H9 (cell line): ENCODE data around the gene LRRN3. TPM values are rescaled to one million over a fixed set of nuclear protein-coding genes. Genes with fewer than 3 reads are reported as not detected.

Source experiments
- DNase-seq: peaks from one replicate; pipeline ENCODE4 v3.0.0-alpha.2; 2017
- H2AFZ ChIP-seq: one replicate; pipeline ENCODE4 v1.6.1; 2013; ENCODE audit warnings: mild to moderate bottlenecking, low read length, control low read depth, moderate library complexity
- H2AK5ac ChIP-seq: 2 replicates; pipeline ENCODE4 v1.6.1; 2013; ENCODE audit warnings: low read length, control low read depth, mixed read lengths; ENCODE audit not compliant: insufficient read length
- H2BK120ac ChIP-seq: one replicate; pipeline ENCODE4 v1.6.1; 2013; ENCODE audit warnings: low read depth, mild to moderate bottlenecking, low read length, control low read depth, inconsistent platforms; ENCODE audit not compliant: poor library complexity, severe bottlenecking
- H2BK12ac ChIP-seq: 2 replicates; pipeline ENCODE4 v1.6.1; 2013; ENCODE audit warnings: low read length, control low read depth, mixed read lengths, low read depth; ENCODE audit not compliant: insufficient read length
- H2BK15ac ChIP-seq: 2 replicates; pipeline ENCODE4 v1.6.1; 2013; ENCODE audit warnings: low read depth, low read length, control low read depth
- H2BK20ac ChIP-seq: one replicate; pipeline ENCODE4 v1.6.1; 2013; ENCODE audit warnings: low read depth, mild to moderate bottlenecking, low read length, control low read depth, inconsistent platforms; ENCODE audit not compliant: poor library complexity, severe bottlenecking
- H2BK5ac ChIP-seq: 2 replicates; pipeline ENCODE4 v1.6.1; 2013; ENCODE audit warnings: low read length, control low read depth, mixed read lengths; ENCODE audit not compliant: insufficient read length
- H3K14ac ChIP-seq: 2 replicates; pipeline ENCODE4 v1.6.1; 2013; ENCODE audit warnings: low read length, control low read depth; ENCODE audit not compliant: insufficient read depth
- H3K18ac ChIP-seq: 2 replicates; pipeline ENCODE4 v1.6.1; 2013; ENCODE audit warnings: low read depth, mild to moderate bottlenecking, mixed read lengths, low read length, control low read depth; ENCODE audit not compliant: insufficient read length
- H3K23ac ChIP-seq: 2 replicates; pipeline ENCODE4 v1.6.1; 2013; ENCODE audit warnings: low read length, control low read depth, mixed read lengths, low read depth; ENCODE audit not compliant: insufficient read length
- H3K23me2 ChIP-seq: 2 replicates; pipeline ENCODE4 v1.6.1; 2013; ENCODE audit warnings: low read depth, mild to moderate bottlenecking, mixed read lengths, low read length, control low read depth; ENCODE audit not compliant: insufficient read length, poor library complexity, severe bottlenecking
- H3K27ac ChIP-seq: 2 replicates; pipeline ENCODE4 v1.5.1; 2013; ENCODE audit warnings: low read length, control low read depth, mixed read lengths, low read depth; ENCODE audit not compliant: insufficient read length
- H3K27me3 ChIP-seq: 2 replicates; pipeline ENCODE4 v1.6.1; 2013; ENCODE audit warnings: low read length, control low read depth, inconsistent platforms; ENCODE audit not compliant: insufficient read depth
- H3K4ac ChIP-seq: 2 replicates; pipeline ENCODE4 v1.6.1; 2013; ENCODE audit warnings: low read depth, mild to moderate bottlenecking, control low read depth, inconsistent platforms, low read length, moderate library complexity
- H3K4me1 ChIP-seq: 2 replicates; pipeline ENCODE4 v1.6.1; 2013; ENCODE audit warnings: low read length, control low read depth, inconsistent platforms; ENCODE audit not compliant: insufficient read depth
- H3K4me2 ChIP-seq: 2 replicates; pipeline ENCODE4 v1.6.1; 2013; ENCODE audit warnings: low read length, control low read depth, mixed read lengths; ENCODE audit not compliant: insufficient read length, insufficient read depth
- H3K56ac ChIP-seq: 2 replicates; pipeline ENCODE4 v1.6.1; 2013; ENCODE audit warnings: low read depth, mild to moderate bottlenecking, mixed read lengths, low read length, control low read depth; ENCODE audit not compliant: insufficient read length
- H3K79me1 ChIP-seq: 2 replicates; pipeline ENCODE4 v1.6.1; 2013; ENCODE audit warnings: low read depth, mild to moderate bottlenecking, moderate library complexity, low read length, control low read depth, inconsistent platforms; ENCODE audit not compliant: insufficient read depth, poor library complexity, severe bottlenecking
- H3K79me2 ChIP-seq: 2 replicates; pipeline ENCODE4 v1.6.1; 2013; ENCODE audit warnings: low read length, control low read depth, inconsistent platforms; ENCODE audit not compliant: insufficient read depth
- H3K9ac ChIP-seq: 2 replicates; pipeline ENCODE4 v1.6.1; 2013; ENCODE audit warnings: low read length, control low read depth, mixed read lengths; ENCODE audit not compliant: insufficient read length; ENCODE audit errors: extremely low read depth
- H3K9me3 ChIP-seq: one replicate; pipeline ENCODE4 v1.6.1; 2013; ENCODE audit warnings: low read depth, low read length, inconsistent platforms; ENCODE audit not compliant: control insufficient read depth
- H3T11ph ChIP-seq: one replicate; pipeline ENCODE4 v1.6.1; 2013; ENCODE audit warnings: mild to moderate bottlenecking, low read length, control low read depth, inconsistent platforms
- H4K20me1 ChIP-seq: one replicate; pipeline ENCODE4 v1.6.1; 2013; ENCODE audit not compliant: control insufficient read depth, insufficient read length, insufficient read depth
- H4K5ac ChIP-seq: 2 replicates; pipeline ENCODE4 v1.6.1; 2013; ENCODE audit warnings: low read depth, mild to moderate bottlenecking, mixed read lengths, low read length, control low read depth; ENCODE audit not compliant: insufficient read length
- H4K8ac ChIP-seq: replicated peaks from 2 replicates; pipeline ENCODE4 v1.6.1; 2013; ENCODE audit warnings: low read length, control low read depth, mixed read lengths, low read depth; ENCODE audit not compliant: insufficient read length
- H4K91ac ChIP-seq: 2 replicates; pipeline ENCODE4 v1.6.1; 2013; ENCODE audit warnings: low read depth, mild to moderate bottlenecking, moderate library complexity, mixed read lengths, low read length, control low read depth; ENCODE audit not compliant: insufficient read length
- H3K27ac Mint-ChIP-seq, 3 experiments: 2 replicates in 2 of 3; 3 replicates in 1 of 3; pipeline ENCODE4 v1.8.0; 2020 to 2021; ENCODE audit warnings: mixed read lengths in 3 of 3, mild to moderate bottlenecking in 1 of 3, moderate library complexity in 1 of 3
- H3K27me3 Mint-ChIP-seq: 2 replicates; pipeline ENCODE4 v1.8.0; 2021; ENCODE audit warnings: low read depth, mild to moderate bottlenecking, moderate library complexity, mixed read lengths
- H3K36me3 Mint-ChIP-seq, 3 experiments: 2 replicates in 2 of 3; 3 replicates in 1 of 3; pipeline ENCODE4 v1.8.0; 2020 to 2021; ENCODE audit warnings: low read depth in 3 of 3, mixed read lengths in 3 of 3; ENCODE audit not compliant: insufficient read depth in 1 of 3
- H3K4me1 Mint-ChIP-seq, 2 experiments: 2 replicates each; pipeline ENCODE4 v1.8.0; 2020; ENCODE audit warnings: mixed read lengths in 2 of 2
- H3K4me3 Mint-ChIP-seq, 2 experiments: 2 replicates in 1 of 2; 3 replicates in 1 of 2; pipeline ENCODE4 v1.8.0; 2020 to 2021; ENCODE audit warnings: mild to moderate bottlenecking in 2 of 2, mixed read lengths in 2 of 2, moderate library complexity in 1 of 2
- H3K9me3 Mint-ChIP-seq, 2 experiments: 2 replicates in 1 of 2; 3 replicates in 1 of 2; pipeline ENCODE4 v1.8.0; 2020; ENCODE audit warnings: mild to moderate bottlenecking in 2 of 2, mixed read lengths in 2 of 2, moderate library complexity in 1 of 2
- WGBS: extraction: QIAGEN DNeasy Blood & Tissue Kit; methylation state at CpG from one replicate; pipeline ENCODE4 v1.1.7; 2013; ENCODE audit warnings: missing lambda C conversion rate, low lambda C conversion rate, mixed read lengths; ENCODE audit not compliant: insufficient read length; ENCODE audit errors: extremely low coverage; 5-methylcytosine and 5-hydroxymethylcytosine counted together
- total RNA-seq: library from RNA; stranded (reverse); gene quantifications from 2 replicates; pipeline ENCODE4 v1.2.1, GENCODE V29; 2021
- TF ChIP-seq, protein P1 (sequence below): fragments of 200-600 bp; sonication (generic); conservative IDR thresholded peaks from 3 replicates; pipeline ENCODE4 v1.8.0; 2021; ENCODE audit warnings: antibody characterized with exemption, mild to moderate bottlenecking

LRRN3 gene
- total RNA-seq, 1 experiment from 2014 or later = 0.77 TPM

DNA sequence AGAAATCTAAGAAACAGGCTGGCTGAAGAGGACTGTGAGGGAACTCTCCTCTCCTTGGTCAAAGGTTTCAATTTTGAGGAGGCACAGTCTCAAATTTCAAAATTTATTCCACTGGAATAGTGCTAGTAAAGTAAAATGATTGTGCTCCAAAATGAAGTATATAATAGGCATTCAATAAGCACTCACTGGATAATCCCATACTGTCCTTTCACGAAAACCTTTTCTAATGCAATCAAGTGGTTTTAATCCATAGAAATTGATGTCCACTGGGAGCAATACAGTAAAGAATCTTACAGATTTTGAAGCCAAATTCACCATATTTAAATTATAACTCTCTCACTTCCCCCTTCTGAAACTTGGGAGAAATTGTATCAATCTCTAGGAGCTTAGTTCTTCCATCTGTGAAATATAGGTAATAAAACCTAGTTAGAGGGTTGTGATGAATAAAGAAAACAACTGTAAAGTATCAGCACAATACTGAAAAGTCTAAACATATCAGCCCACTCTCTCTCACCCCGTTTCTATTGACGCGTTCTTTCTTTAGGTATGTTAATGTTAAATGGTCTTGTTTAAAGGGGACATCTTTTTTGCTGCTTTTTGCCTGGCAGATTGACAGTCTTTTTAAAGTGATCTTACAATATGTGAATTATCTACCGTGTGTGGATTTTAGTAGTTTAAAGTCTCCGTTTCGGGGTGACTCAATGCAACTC, 40.8 kb upstream of the LRRN3 start:
- peaks cover 41 to 46% of the 10 kb centered on the region in 2 experiments for H3K4me1 Mint-ChIP-seq
- no peaks in the 10 kb centered on the region; a peak in 2 of 7 replicates for H3K36me3 Mint-ChIP-seq

More for the DNA sequence above, 40.8 kb upstream of the LRRN3 start:
- TF ChIP-seq, protein P1, sequence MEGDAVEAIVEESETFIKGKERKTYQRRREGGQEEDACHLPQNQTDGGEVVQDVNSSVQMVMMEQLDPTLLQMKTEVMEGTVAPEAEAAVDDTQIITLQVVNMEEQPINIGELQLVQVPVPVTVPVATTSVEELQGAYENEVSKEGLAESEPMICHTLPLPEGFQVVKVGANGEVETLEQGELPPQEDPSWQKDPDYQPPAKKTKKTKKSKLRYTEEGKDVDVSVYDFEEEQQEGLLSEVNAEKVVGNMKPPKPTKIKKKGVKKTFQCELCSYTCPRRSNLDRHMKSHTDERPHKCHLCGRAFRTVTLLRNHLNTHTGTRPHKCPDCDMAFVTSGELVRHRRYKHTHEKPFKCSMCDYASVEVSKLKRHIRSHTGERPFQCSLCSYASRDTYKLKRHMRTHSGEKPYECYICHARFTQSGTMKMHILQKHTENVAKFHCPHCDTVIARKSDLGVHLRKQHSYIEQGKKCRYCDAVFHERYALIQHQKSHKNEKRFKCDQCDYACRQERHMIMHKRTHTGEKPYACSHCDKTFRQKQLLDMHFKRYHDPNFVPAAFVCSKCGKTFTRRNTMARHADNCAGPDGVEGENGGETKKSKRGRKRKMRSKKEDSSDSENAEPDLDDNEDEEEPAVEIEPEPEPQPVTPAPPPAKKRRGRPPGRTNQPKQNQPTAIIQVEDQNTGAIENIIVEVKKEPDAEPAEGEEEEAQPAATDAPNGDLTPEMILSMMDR = no peak
- Mint-ChIP-seq H3K27ac (peak overlapping the region; percentile 63 to 89 (median 75)), H3K9me3 (no peaks in the 10 kb centered on the region; a peak in 1 of 5 replicates), H3K27me3 (no peaks in the 10 kb centered on the region), H3K4me3 (no peak overlapping the region)
- no CpG with 5 or more reads among the region's 7 CpGs for WGBS
- no peak overlapping the region for H2BK120ac ChIP-seq
- no peak overlapping the region for H3K4me2 ChIP-seq
- H2AK5ac ChIP-seq = no peak overlapping the region
- no peak overlapping the region for H4K8ac ChIP-seq
- H3K56ac ChIP-seq = no peak overlapping the region
- H3K23me2 ChIP-seq = no peaks in the 10 kb centered on the region
- DNase-seq = no peak
- H3K4me1 ChIP-seq = peaks cover 5% of the 10 kb centered on the region; the same call in 1 of the 2 replicates
- no peak overlapping the region for H3K27ac ChIP-seq
- no peak overlapping the region for H4K91ac ChIP-seq
- no peaks in the 10 kb centered on the region for H3K79me2 ChIP-seq
- no peaks in the 10 kb centered on the region for H3K9me3 ChIP-seq
- no peak overlapping the region for H3K23ac ChIP-seq
- H4K20me1 ChIP-seq = no peaks in the 10 kb centered on the region
- H3T11ph ChIP-seq = no peak overlapping the region
- peak overlapping the region; percentile 40 for H2AFZ ChIP-seq
- no peaks in the 10 kb centered on the region for H3K79me1 ChIP-seq
- H3K18ac ChIP-seq = peak overlapping the region; percentile 58
- H2BK5ac ChIP-seq = no peak overlapping the region
- H2BK20ac ChIP-seq = no peak overlapping the region
- H3K14ac ChIP-seq = no peak overlapping the region
- no peaks in the 10 kb centered on the region for H3K27me3 ChIP-seq
- H3K4ac ChIP-seq = no peak overlapping the region
- no peak overlapping the region for H3K9ac ChIP-seq
- H2BK15ac ChIP-seq = no peak overlapping the region; the same call in 1 of the 2 replicates
- no peak overlapping the region for H2BK12ac ChIP-seq
- no peak overlapping the region for H4K5ac ChIP-seq
